Activated T-helper 1 cell treated with anti-CD3 and anti-CD28 coated beads, Interleukin-12 subunit alpha, Interleukin-12 subunit beta, Interleukin-2, Interleukin-4 antibody, amounts not matched to agents 30 ng/mL and 10 ng/mL and 1 ng/mL, durations not matched to agents 14 hours and 24 hours and 36 hours (primary cell): ENCODE measurements around the gene CFD. TPM values are rescaled to one million over a fixed set of nuclear protein-coding genes. Genes with fewer than 3 reads are reported as not detected.

Experiments used
- DNase-seq: peaks from one replicate; pipeline ENCODE4 v3.0.0; 2021; ENCODE audit warnings: low spot score
- H3K27ac Mint-ChIP-seq: one replicate; pipeline ENCODE4 v1.8.0; 2021; ENCODE audit warnings: mild to moderate bottlenecking, mixed read lengths
- H3K27me3 Mint-ChIP-seq: one replicate; pipeline ENCODE4 v1.8.0; 2022; ENCODE audit warnings: mild to moderate bottlenecking, moderate library complexity, mixed read lengths; ENCODE audit not compliant: insufficient read depth
- H3K36me3 Mint-ChIP-seq: one replicate; pipeline ENCODE4 v1.8.0; 2021; ENCODE audit warnings: low read depth, mixed read lengths
- H3K4me1 Mint-ChIP-seq: one replicate; pipeline ENCODE4 v1.8.0; 2021; ENCODE audit warnings: low read depth, mixed read lengths
- H3K4me3 Mint-ChIP-seq: one replicate; pipeline ENCODE4 v1.8.0; 2021; ENCODE audit warnings: mild to moderate bottlenecking, moderate library complexity, mixed read lengths
- H3K9me3 Mint-ChIP-seq: one replicate; pipeline ENCODE4 v1.8.0; 2021; ENCODE audit warnings: mixed read lengths
- intact Hi-C: fragments of 100-400 bp; cut with micrococcal nuclease; formaldehyde crosslinking; loops from one replicate; pipeline ENCODE4 v1.15.1; 2024
- total RNA-seq: library from RNA; stranded (reverse); gene quantifications from 2 replicates; pipeline ENCODE4 v1.2.3, GENCODE V29; 2022

Gene CFD
- total RNA-seq, 1 donor from 2014 or later, result 0.91 TPM

GRCh38 chr19:911197-912033, 52.0 kb downstream of the CFD start:
- intact Hi-C loops, result no loop called here
- Mint-ChIP-seq H3K27me3 (no peaks in the 10 kb centered on the region), H3K4me1 (peaks cover 27% of the 10 kb centered on the region), H3K27ac (peak overlapping the region; percentile 71), H3K4me3 (peak overlapping the region; percentile 77), H3K36me3 (peaks cover 11% of the 10 kb centered on the region), H3K9me3 (no peaks in the 10 kb centered on the region)
- no peak for DNase-seq

- no peak for DNase-seq
- Mint-ChIP-seq H3K4me3 (peak overlapping the region; percentile 83), H3K36me3 (peaks cover 10% of the 10 kb centered on the region), H3K9me3 (no peaks in the 10 kb centered on the region), H3K4me1 (peaks cover 19% of the 10 kb centered on the region), H3K27ac (peak overlapping the region; percentile 70), H3K27me3 (no peaks in the 10 kb centered on the region)
- intact Hi-C loops, result no loop called here
These were observed 53.0 kb downstream of the CFD start for GRCh38 chr19:912181-913079.

Other genes with a start within 250 kb of the CFD start
- gene POLRMT, start 226.1 kb upstream of the CFD start, total RNA-seq, result 103 and 104 TPM in 2 replicates
- not detected in 2 replicates for gene FGF22, start 219.8 kb upstream of the CFD start, total RNA-seq
- gene RNF126, start 196.4 kb upstream of the CFD start, total RNA-seq, result 107 and 110 TPM in 2 replicates
- 5.5 and 5.6 TPM in 2 replicates for gene FSTL3, start 183.3 kb upstream of the CFD start, total RNA-seq
- not detected in 2 replicates for gene PRSS57, start 164.2 kb upstream of the CFD start, total RNA-seq
- 0.18 TPM in 1 of 2 replicates, not detected in the other for gene PALM, start 150.7 kb upstream of the CFD start, total RNA-seq
- gene MISP, start 108.6 kb upstream of the CFD start, total RNA-seq, result not detected in 2 replicates
- 735 and 829 TPM in 2 replicates for gene PTBP1, start 62.2 kb upstream of the CFD start, total RNA-seq
- not detected in 2 replicates for gene PLPPR3, start 37.7 kb upstream of the CFD start, total RNA-seq
- gene AZU1, start 31.8 kb upstream of the CFD start, total RNA-seq, result not detected in 2 replicates
- not detected in 2 replicates for gene PRTN3, start 18.7 kb upstream of the CFD start, total RNA-seq
- not detected in 2 replicates for gene ELANE, start 7.4 kb upstream of the CFD start, total RNA-seq
- gene MED16, start 33.5 kb downstream of the CFD start, total RNA-seq, result 62.1 and 62.5 TPM in 2 replicates
- not detected in 2 replicates for gene RNU6-9, start 33.8 kb downstream of the CFD start, total RNA-seq
- 94.3 and 96.4 TPM in 2 replicates for gene R3HDM4, start 53.6 kb downstream of the CFD start, total RNA-seq
- gene KISS1R, start 57.7 kb downstream of the CFD start, total RNA-seq, result 6.8 and 8.9 TPM in 2 replicates
- 32.5 and 35.0 TPM in 2 replicates for gene ARID3A, start 66.4 kb downstream of the CFD start, total RNA-seq
- 105 and 108 TPM in 2 replicates for gene WDR18, start 124.7 kb downstream of the CFD start, total RNA-seq
- not detected in 2 replicates for gene GRIN3B, start 140.8 kb downstream of the CFD start, total RNA-seq
- gene TMEM259, start 161.5 kb downstream of the CFD start, total RNA-seq, result 162 and 170 TPM in 2 replicates
- not detected in 2 replicates for gene RNU6-2, start 161.9 kb downstream of the CFD start, total RNA-seq
- 112 and 114 TPM in 2 replicates for gene CNN2, start 166.9 kb downstream of the CFD start, total RNA-seq
- gene ABCA7, start 180.4 kb downstream of the CFD start, total RNA-seq, result 15.8 and 18.3 TPM in 2 replicates
- gene ARHGAP45, start 207.5 kb downstream of the CFD start, total RNA-seq, result 201 and 202 TPM in 2 replicates
- gene POLR2E, start 235.7 kb downstream of the CFD start, total RNA-seq, result 265 and 282 TPM in 2 replicates
- 236 and 241 TPM in 2 replicates for gene GPX4, start 244.3 kb downstream of the CFD start, total RNA-seq